Measurements from ENCODE around the gene SMIM23.
"Not testable (repeated sequence)": the region's sequence is repeated elsewhere in the genome, so short reads cannot be mapped to it uniquely, and the experiment has no call there.

Gene SMIM23

DNA sequence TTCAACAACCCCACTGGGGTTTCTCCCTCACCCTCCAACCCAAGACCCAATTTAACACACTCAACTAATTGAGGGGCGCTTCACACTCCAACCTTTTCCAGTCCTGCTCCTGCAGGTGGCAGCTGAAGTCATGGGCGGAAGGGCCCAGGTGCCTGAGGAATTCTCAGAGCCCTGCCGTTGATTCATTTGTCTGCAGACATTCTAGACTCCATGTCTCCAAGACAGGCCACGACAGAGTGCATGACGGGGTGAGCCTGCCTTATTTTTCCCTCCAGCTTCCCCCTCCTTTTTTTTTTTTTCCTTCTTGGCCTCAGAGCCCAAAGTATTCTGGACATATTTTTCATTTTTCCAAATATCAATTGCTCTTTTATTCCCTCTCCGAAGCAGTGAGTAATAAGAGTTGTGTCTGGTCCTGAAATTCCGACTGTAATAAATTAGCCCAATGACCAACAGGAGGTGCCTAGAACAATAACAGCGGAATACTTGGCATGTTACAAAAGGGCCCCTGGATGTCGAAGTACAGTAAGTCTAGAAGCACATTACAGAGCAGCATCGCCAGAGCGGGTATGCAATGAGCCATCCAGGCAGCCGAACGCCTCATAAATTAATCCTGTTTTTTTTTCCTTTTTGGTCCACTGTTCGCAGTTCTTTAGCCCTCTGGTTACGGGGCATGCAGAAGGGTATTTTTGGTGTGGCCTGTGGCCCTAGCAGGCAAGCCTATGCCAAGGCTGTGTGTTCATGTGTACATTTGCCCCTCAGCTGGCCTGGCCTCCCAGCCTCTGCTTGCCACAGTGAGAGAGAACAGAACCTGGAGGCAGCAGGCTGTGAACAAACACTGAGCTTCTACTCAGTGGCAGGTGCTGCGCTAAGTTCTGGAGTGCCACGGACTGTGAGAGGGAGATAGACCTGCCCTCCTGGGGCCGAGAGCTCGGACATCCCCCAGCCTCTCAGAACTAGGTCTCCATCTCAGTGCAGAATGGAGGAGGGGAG lies 8.6 kb upstream of the SMIM23 start:
- no peak overlapping the region for H3K4me3 ChIP-seq (ENCODE audit: low read depth, low read length)
- TF ChIP-seq CTCF (IDR thresholded peaks at IDR 0.05; ENCODE audit: low read depth, low read length) = no peak
- in situ Hi-C loops (cut with HindIII; ENCODE audit: low sequenced_read_pairs) = no loop called here
- DNase-seq (ENCODE audit: low read depth, low spot score) = peak; percentile 35

DNA sequence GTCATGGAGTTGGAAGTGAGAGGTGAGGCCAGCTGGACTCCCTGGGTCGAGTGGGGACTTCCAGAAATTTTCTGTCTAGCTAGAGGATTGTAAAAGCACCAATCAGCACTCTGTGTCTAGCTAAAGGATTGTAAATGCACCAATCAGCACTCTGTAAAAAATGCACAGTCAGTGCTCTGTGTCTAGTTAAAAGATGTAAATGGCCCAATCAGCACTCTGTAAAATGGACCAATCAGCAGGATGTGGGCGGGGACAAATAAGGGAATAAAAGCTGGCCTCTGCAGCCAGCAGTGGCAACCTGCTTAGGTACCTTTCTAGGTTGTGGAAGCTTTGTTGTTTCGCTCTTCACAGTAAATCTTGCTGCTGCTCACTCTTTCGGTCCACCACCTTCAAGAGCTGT lies 3.9 kb upstream of the SMIM23 start:
- in situ Hi-C loops (cut with HindIII; ENCODE audit: low sequenced_read_pairs); DNase-seq (ENCODE audit: low read depth, low spot score): not testable (repeated sequence)

GRCh38 chr5:171782332-171782966 lies 3.2 kb upstream of the SMIM23 start:
- no peak overlapping the region for H3K4me3 ChIP-seq (ENCODE audit: low read depth, low read length)
- in situ Hi-C loops (cut with HindIII; ENCODE audit: low sequenced_read_pairs) = no loop called here
- TF ChIP-seq CTCF (IDR thresholded peaks at IDR 0.05; ENCODE audit: low read depth, low read length) = no peak
- no peak for DNase-seq (ENCODE audit: low read depth, low spot score)

More for the DNA sequence above, 3.9 kb upstream of the SMIM23 start:
- not testable (repeated sequence) for H3K4me3 ChIP-seq (ENCODE audit: low read depth, low read length)

- TF ChIP-seq CTCF (IDR thresholded peaks at IDR 0.05; ENCODE audit: low read depth, low read length) = no peak
- in situ Hi-C loops (cut with HindIII; ENCODE audit: low sequenced_read_pairs) = no loop called here
- no peak for DNase-seq (ENCODE audit: low read depth, low spot score)
- H3K4me3 ChIP-seq (ENCODE audit: low read depth, low read length) = no peak overlapping the region
Measured at GRCh38 chr5:171783051-171783450, 2.6 kb upstream of the SMIM23 start.

- no peak for TF ChIP-seq CTCF (IDR thresholded peaks at IDR 0.05; ENCODE audit: low read depth, low read length)
- in situ Hi-C loops (cut with HindIII; ENCODE audit: low sequenced_read_pairs) = no loop called here
- no peak for DNase-seq (ENCODE audit: low read depth, low spot score)
- no peak overlapping the region for H3K4me3 ChIP-seq (ENCODE audit: low read depth, low read length)
Measured at GRCh38 chr5:171789353-171789752, 3.7 kb downstream of the SMIM23 start.

- DNase-seq (ENCODE audit: low read depth, low spot score) = no peak
- in situ Hi-C loops (cut with HindIII; ENCODE audit: low sequenced_read_pairs) = no loop called here
- no peak for TF ChIP-seq CTCF (IDR thresholded peaks at IDR 0.05; ENCODE audit: low read depth, low read length)
- H3K4me3 ChIP-seq (ENCODE audit: low read depth, low read length) = no peak overlapping the region
Measured at GRCh38 chr5:171790408-171790807, 4.8 kb downstream of the SMIM23 start.

GRCh38 chr5:171794470-171794960 lies 8.9 kb downstream of the SMIM23 start:
- TF ChIP-seq CTCF (IDR thresholded peaks at IDR 0.05; ENCODE audit: low read depth, low read length) = no peak
- H3K4me3 ChIP-seq (ENCODE audit: low read depth, low read length) = no peak overlapping the region
- in situ Hi-C loops (cut with HindIII; ENCODE audit: low sequenced_read_pairs) = no loop called here
- DNase-seq (ENCODE audit: low read depth, low spot score) = no peak
